Inflammatory macrophage treated with lipopolysaccharide for 4 hours (primary cell): ENCODE measurements around the gene KCTD8.

ENCODE experiments used
- DNase-seq: peaks from one replicate; pipeline ENCODE4 v3.0.0-alpha.2; 2020

The KCTD8 gene

GRCh38 chr4:44448521-44449461, at the start of gene KCTD8:
TSS of gene KCTD8 (minus strand) at chr4:44448809.
- peak; percentile 47 for DNase-seq

- DNase-seq, result no peak
Observed at GRCh38 chr4:44494810-44495701, 46.4 kb upstream of the KCTD8 start.

- no peak for DNase-seq
Observed at GRCh38 chr4:44493924-44494323, 45.3 kb upstream of the KCTD8 start.

- DNase-seq, result no peak
Observed at GRCh38 chr4:44487341-44487740, 38.7 kb upstream of the KCTD8 start.

- no peak for DNase-seq
Observed at GRCh38 chr4:44479731-44480130, 31.1 kb upstream of the KCTD8 start.

- DNase-seq, result no peak
Observed at GRCh38 chr4:44462259-44462658, 13.7 kb upstream of the KCTD8 start.

GRCh38 chr4:44447563-44448504, 775 bp downstream of the KCTD8 start:
- no peak for DNase-seq

GRCh38 chr4:44446801-44447562, 1.6 kb downstream of the KCTD8 start:
- no peak for DNase-seq

- no peak for DNase-seq
Observed at GRCh38 chr4:44446191-44446590, 2.4 kb downstream of the KCTD8 start.

- no peak for DNase-seq
Observed at GRCh38 chr4:44438687-44439086, 9.9 kb downstream of the KCTD8 start.

GRCh38 chr4:44434247-44434646, 14.4 kb downstream of the KCTD8 start:
- DNase-seq, result no peak

- no peak for DNase-seq
Observed at GRCh38 chr4:44425614-44426208, 22.9 kb downstream of the KCTD8 start.

- no peak for DNase-seq
Observed at GRCh38 chr4:44422912-44423311, 25.7 kb downstream of the KCTD8 start.

- DNase-seq, result no peak
Observed at GRCh38 chr4:44421330-44422065, 27.1 kb downstream of the KCTD8 start.

- no peak for DNase-seq
Observed at GRCh38 chr4:44415251-44415650, 33.4 kb downstream of the KCTD8 start.

GRCh38 chr4:44368413-44369167, 80.0 kb downstream of the KCTD8 start:
- no peak for DNase-seq

- no peak for DNase-seq
Observed at GRCh38 chr4:44354172-44354571, 94.4 kb downstream of the KCTD8 start.

GRCh38 chr4:44351069-44351468, 97.5 kb downstream of the KCTD8 start:
- DNase-seq, result no peak

GRCh38 chr4:44342800-44343199, 105.8 kb downstream of the KCTD8 start:
- no peak for DNase-seq

- no peak for DNase-seq
Observed at GRCh38 chr4:44326741-44327140, 121.9 kb downstream of the KCTD8 start.
